ENCODE measurements around the gene ENG. TPM values are rescaled to one million over a fixed set of nuclear protein-coding genes. Genes with fewer than 3 reads are reported as not detected.

Gene ENG
- total RNA-seq, 4 donors from 2014 or later = 12.0 to 51.1 (median 19.6) TPM

DNA sequence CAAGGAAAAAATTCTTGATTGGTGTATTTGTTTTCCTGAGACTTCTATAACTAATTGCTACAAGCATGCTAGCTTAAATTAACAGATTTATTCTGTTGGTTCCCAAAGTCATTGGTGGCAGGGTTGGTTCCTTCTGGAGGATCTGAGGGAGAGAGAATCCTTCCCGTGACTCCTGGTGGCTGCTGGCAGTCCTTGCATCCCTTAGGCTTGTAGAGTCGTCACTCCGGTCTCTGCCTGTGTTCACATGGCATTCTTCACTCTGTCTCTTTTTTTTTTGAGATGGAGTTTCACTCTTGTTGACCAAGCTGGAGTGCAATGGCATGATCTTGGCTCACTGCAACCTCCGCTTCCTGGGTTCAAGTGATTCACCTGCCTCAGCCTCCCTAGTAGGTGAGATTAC lies 63.4 kb downstream of the ENG start:
- H3K4me3 ChIP-seq (ENCODE audit: low read depth, poor library complexity, severe bottlenecking) = no peak overlapping the region
- no peak for TF ChIP-seq POLR2A (IDR thresholded peaks at IDR 0.05)
- TF ChIP-seq, protein P1, sequence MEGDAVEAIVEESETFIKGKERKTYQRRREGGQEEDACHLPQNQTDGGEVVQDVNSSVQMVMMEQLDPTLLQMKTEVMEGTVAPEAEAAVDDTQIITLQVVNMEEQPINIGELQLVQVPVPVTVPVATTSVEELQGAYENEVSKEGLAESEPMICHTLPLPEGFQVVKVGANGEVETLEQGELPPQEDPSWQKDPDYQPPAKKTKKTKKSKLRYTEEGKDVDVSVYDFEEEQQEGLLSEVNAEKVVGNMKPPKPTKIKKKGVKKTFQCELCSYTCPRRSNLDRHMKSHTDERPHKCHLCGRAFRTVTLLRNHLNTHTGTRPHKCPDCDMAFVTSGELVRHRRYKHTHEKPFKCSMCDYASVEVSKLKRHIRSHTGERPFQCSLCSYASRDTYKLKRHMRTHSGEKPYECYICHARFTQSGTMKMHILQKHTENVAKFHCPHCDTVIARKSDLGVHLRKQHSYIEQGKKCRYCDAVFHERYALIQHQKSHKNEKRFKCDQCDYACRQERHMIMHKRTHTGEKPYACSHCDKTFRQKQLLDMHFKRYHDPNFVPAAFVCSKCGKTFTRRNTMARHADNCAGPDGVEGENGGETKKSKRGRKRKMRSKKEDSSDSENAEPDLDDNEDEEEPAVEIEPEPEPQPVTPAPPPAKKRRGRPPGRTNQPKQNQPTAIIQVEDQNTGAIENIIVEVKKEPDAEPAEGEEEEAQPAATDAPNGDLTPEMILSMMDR (IDR thresholded peaks at IDR 0.05) = no peak
- WGBS, 2 donors = 69 to 76% methylated on average over 4 of the region's 4 CpGs
- intact Hi-C loops (cut with DNase I; ENCODE audit: low total_unique reads) = no loop called here
- no peak for DNase-seq (ENCODE audit: low spot score in 2 of 2)

DNA sequence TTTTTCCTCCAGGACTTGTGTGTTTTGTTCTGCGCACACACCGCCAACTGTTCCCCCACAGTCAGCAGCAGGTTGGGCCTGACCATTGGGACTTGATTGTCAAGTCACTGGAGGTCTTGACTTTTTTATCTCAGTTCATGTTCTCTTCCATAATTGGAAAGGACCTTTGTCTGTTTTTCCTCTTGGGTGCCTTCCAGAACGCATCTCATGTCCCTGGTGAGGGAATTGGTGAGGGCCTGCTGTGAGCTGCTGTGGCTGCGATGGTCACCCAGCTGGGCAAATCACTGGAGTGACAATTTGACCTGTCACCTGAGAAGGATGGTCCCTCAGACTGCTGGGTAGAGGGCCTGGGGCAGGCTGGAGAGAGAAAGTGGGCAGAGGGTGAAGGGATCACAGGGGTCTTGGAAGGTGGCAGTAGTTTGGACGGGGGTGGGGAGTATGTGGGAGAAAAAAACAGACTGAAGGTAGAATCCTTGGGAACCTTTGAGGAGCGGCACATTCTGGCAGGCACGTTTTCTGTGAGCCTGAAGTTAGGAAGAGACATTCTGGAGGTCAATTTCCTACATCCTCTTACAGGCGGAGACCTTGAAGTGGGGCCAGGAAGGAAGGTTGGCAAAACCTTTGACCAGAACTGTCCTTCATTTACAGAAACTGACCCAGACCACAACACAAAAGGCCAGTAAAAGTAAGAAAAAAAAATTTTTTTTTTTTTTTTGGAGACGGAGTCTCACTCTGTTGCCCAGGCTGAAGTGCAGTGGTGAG lies 64.2 kb downstream of the ENG start:
- H3K4me3 ChIP-seq (ENCODE audit: low read depth, poor library complexity, severe bottlenecking) = no peak overlapping the region
- TF ChIP-seq, protein P1 (IDR thresholded peaks at IDR 0.05) = no peak
- 88 to 90% methylated on average over 9 of the region's 9 CpGs for WGBS, 2 donors
- DNase-seq (ENCODE audit: low spot score in 2 of 2) = no peak
- intact Hi-C loops (cut with DNase I; ENCODE audit: low total_unique reads) = no loop called here

DNA sequence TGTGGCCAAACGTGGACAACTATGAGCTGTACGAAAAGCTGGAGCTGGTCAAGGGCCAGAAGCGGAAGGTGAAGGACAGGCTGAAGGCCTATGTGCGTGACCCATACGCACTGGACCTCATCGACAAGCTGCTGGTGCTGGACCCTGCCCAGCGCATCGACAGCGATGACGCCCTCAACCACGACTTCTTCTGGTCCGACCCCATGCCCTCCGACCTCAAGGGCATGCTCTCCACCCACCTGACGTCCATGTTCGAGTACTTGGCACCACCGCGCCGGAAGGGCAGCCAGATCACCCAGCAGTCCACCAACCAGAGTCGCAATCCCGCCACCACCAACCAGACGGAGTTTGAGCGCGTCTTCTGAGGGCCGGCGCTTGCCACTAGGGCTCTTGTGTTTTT lies 65.3 kb downstream of the ENG start:
- no peak overlapping the region for H3K4me3 ChIP-seq (ENCODE audit: low read depth, poor library complexity, severe bottlenecking)
- intact Hi-C loops (cut with DNase I; ENCODE audit: low total_unique reads) = loop anchor here (5.0 kb wide), 1 partner anchor 123 kb away; no protein-coding TSS in a partner anchor
- TF ChIP-seq POLR2A (IDR thresholded peaks at IDR 0.05) = no peak
- DNase-seq (ENCODE audit: low spot score in 2 of 2) = no peak
- WGBS, 2 donors = 86% methylated on average over 25 of the region's 25 CpGs

DNA sequence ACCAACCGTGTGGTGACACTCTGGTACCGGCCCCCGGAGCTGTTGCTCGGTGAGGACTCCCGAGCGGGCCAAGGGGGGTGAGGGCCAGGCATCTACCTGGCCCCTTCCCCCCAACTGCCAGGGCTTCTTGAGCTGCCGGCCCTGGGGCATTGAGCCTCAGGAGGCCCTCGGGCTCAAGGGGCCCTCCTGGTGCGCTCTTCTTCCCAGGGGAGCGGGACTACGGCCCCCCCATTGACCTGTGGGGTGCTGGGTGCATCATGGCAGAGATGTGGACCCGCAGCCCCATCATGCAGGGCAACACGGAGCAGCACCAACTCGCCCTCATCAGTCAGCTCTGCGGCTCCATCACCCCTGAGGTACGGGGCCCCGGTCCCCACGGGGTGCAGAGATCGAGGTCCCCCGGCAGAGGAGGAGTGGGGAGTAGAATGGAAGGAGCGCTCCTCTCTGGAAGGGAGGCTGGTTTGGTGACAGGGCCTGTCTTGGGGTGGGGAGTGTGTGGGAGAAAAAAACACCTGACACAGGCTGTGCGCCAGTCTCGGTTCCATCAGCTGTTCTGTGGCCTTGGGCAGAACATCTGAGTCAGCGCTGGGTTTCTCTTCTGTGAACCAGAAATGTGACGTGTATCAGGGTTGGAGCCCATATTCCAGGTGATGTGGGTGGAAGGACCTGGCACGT lies 66.0 kb downstream of the ENG start:
- no peak for DNase-seq (ENCODE audit: low spot score in 2 of 2)
- intact Hi-C loops (cut with DNase I; ENCODE audit: low total_unique reads) = loop anchor here (5.0 kb wide), 1 partner anchor 124 kb away; no protein-coding TSS in a partner anchor
- TF ChIP-seq, protein P1 (IDR thresholded peaks at IDR 0.05) = no peak
- no peak for TF ChIP-seq POLR2A (IDR thresholded peaks at IDR 0.05)
- no peak overlapping the region for H3K4me3 ChIP-seq (ENCODE audit: low read depth, poor library complexity, severe bottlenecking)
- 75 to 77% methylated on average over 19 to 26 of the region's 26 CpGs for WGBS, 2 donors

DNA sequence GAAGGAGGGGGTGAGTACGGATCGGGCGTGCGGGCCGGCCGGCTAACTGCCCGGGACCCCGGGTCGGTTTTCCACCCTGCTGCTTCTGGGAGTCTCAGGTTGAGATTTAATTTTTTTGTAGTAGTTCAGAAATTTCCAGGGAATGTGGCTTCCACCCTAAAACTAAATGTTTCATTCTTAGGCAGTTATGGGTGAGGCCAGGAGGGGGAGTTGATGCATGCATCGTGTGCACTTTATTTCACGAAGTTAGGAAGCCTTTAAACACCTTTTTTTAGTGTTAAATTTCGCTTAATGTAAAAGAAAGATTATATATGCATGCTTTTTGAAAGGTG lies 67.7 kb downstream of the ENG start:
- intact Hi-C loops (cut with DNase I; ENCODE audit: low total_unique reads) = loop anchor here (5.0 kb wide), 1 partner anchor 126 kb away; no protein-coding TSS in a partner anchor
- 0 to 1% methylated on average over 12 of the region's 12 CpGs for WGBS, 2 donors
- DNase-seq (ENCODE audit: low spot score in 2 of 2) = no peak
- TF ChIP-seq, protein P1 (IDR thresholded peaks at IDR 0.05) = no peak
- peak overlapping the region; percentile 78 for H3K4me3 ChIP-seq (ENCODE audit: low read depth, poor library complexity, severe bottlenecking)

DNA sequence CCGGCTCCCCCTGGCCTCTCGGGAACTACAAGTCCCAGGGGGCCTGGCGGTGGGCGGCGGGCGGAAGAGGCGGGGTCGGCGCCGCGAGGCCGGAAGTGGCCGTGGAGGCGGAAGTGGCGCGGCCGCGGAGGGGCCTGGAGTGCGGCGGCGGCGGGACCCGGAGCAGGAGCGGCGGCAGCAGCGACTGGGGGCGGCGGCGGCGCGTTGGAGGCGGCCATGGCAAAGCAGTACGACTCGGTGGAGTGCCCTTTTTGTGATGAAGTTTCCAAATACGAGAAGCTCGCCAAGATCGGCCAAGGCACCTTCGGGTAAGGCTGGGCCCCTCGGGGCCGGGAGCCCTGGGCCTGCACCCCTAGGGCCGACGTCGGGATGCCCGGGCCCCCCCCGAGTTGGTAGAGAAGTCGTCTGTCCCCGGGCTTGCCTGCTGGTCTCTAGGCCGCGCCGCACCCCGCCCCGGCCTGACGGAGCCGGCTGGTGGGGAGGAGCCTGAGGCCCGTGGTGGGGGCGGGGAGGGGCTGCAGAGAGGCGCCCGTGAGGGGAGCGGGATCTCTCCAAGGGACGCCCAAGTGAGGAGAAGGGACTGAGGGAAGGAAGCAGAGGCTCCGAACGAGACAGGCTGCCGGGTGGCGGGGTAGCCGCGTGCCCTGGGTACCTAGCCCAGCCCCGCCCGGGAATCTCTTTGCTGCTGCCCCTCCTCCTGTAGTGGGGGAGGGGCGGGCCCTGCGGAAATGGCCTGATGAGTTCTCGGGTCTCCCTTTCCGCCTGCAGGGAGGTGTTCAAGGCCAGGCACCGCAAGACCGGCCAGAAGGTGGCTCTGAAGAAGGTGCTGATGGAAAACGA lies 68.3 kb downstream of the ENG start, which contains the start of gene CDK9:
CDK9 (plus strand) TSS at position 102 of the 840 bp plus-strand sequence; CDS start at position 217, 115 bp downstream.
- peak; percentile 87 to 98 for DNase-seq (ENCODE audit: low spot score in 2 of 2)
- intact Hi-C loops (cut with DNase I; ENCODE audit: low total_unique reads) = loop anchor here (5.0 kb wide), 1 partner anchor 126 kb away; no protein-coding TSS in a partner anchor
- WGBS, 2 donors = 1% methylated on average over 30 to 57 of the region's 75 CpGs

More for the DNA sequence above, 68.3 kb downstream of the ENG start, which contains the start of gene CDK9:
- peak within 1 kb of the TSS; percentile 78 for H3K4me3 ChIP-seq (ENCODE audit: low read depth, poor library complexity, severe bottlenecking)
- TF ChIP-seq, protein P1 (IDR thresholded peaks at IDR 0.05) = no peak
- peak in 1 of 2 donors; percentile 39 for TF ChIP-seq POLR2A (IDR thresholded peaks at IDR 0.05)

Data from lower leg skin (tissue), 4 donors.